ENCODE data around the gene QKI. TPM values are rescaled to one million over a fixed set of nuclear protein-coding genes. Genes with fewer than 3 reads are reported as not detected.

QKI gene
- polyA plus RNA-seq, 3 donors, result 178 to 222 (median 213) TPM

DNA sequence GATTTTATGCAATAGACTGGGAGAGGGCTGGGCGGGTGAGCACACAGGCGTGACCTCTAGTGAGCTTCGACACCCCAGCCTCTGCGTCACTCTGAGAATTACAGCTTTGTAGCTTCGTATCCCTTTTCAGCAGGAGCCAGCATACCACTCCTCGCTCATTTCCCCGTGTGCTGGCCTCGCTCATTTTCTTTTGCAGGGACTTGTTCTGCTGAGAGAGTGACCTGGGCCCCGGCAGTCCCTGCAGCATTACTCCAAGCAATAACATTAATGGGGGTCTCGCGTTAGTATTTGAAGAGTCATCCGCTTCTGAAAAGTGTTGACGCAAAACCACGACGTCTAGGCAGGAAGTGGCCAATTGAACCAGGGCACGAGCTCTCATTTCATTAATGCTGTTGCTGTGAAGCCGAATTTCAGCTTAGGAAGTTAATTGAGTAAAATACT is 193.7 kb downstream of the QKI start:
- peak in 8 of 11 donors; percentile 9 to 32 (median 19) for DNase-seq (ENCODE audit: extremely low read depth in 1 of 11, low read depth in 9 of 11, low spot score in 4 of 11)

DNA sequence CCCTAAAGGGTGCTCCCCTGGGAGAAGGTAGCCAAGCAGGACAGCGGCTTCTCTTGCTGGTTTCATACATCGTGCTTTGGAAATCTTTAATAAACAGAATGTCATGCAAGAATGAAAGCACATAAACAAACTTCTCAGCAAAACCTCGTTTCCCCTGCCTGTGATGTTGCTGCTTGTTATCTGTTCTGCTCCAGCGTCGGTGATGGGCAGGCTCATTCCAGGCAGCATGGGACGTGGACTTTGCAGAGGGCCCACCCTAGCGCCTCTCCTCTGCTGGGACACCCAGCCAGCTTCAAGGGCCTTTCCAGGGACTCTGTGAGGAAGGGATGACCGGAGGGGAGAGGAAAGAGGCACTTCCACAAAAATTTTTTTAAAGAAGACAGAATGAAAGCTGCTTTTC is 197.7 kb downstream of the QKI start:
- no peak for DNase-seq (ENCODE audit: extremely low read depth in 1 of 11, low read depth in 9 of 11, low spot score in 4 of 11)

DNA sequence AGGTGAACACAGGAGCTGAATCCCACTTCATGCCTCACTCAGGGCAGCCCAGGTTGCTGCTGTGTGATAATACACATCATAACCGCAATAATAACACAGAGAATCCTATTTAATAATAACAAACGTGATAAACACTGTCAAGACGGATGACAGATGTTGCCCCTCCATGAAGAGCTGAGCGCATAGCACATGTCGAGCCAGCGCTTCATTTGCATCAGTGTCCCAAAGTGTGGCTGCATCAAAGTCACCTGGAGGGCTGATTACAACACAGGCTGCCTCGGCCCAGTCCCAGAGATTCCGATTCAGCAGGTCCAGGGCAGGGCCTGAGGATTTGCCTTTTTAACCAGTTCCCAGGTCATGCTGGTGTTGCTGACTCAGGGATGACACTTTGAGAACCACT is 198.5 kb downstream of the QKI start:
- no peak for DNase-seq (ENCODE audit: extremely low read depth in 1 of 11, low read depth in 9 of 11, low spot score in 4 of 11)

DNA sequence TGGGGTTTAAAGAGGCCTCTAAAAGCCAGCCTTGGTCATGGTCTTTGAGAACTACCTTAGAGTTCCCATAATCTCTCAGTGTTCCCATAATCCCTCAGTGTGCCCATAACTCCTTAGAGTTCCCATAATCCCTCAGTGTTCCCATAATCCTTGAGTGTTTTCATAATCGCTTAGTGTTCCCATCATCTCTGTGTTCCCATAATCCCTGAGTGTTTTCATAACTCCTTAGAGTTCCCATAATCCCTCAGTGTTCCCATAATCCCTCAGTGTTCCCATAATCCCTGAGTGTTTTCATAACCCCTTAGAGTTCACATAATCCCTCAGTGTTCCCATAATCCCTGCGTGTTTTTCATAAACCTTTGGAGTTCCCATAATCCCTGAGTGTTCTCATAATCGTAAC is 199.2 kb downstream of the QKI start:
- DNase-seq (ENCODE audit: extremely low read depth in 1 of 11, low read depth in 9 of 11, low spot score in 4 of 11), result no peak

DNA sequence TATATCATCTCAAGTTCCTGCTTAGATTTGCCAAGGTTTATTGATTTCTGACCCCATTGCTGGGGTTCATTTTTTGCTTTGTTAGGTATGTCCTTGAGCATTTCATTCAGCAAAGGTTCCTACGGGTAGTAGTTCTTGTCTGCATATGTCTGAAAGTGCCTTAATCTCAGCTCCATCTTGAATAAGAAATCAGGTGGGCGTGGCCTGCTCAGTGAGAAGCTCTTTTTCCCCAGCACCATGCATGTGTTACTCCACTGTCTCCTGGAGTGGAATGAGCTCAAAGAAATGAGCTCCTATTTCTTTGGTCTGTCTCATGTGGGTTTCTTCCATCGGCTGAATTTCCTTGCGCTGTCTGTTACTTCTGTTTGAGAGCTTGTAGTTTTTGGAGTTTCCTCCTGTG is 201.9 kb downstream of the QKI start:
- no peak for DNase-seq (ENCODE audit: extremely low read depth in 1 of 11, low read depth in 9 of 11, low spot score in 4 of 11)

DNA sequence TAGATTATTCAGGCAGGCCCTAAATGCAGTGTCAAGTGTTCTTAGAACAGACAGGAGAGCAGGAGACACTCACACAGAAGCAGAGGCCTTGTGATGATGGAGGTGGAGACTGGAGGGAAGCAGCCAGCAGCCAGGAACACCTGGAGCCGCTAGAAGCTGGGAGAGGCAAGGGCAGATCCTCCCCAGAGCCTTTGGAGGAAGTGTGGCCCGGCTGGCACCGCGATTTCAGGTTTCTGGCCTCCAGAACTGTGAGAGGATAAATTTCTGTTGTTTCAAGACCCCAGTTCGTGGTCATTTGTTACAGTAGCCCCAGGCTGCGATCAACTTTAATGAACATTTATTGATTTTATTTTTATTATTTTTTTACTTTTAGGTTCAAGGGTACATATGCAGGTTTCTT is 203.0 kb downstream of the QKI start:
- DNase-seq (ENCODE audit: extremely low read depth in 1 of 11, low read depth in 9 of 11, low spot score in 4 of 11), result no peak

DNA sequence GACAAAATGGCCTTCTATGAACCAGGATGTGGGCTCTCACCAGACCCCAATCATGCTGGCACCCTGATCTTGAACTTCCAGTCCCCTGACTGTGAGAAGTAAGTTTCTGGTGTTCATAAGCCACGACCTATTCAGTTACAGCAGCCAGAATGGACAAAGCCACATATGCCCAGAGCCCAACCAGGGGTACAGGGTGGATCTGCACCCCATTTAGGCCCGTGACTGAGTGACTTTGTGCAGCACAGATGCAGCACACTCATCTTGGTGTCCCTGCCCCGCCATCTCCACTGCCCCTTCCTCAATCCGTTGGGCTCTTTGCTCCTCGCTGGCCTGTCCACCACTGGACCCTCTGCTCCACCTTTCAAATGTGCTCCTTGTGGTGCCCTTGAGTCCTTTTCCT is 205.6 kb downstream of the QKI start:
- no peak for DNase-seq (ENCODE audit: extremely low read depth in 1 of 11, low read depth in 9 of 11, low spot score in 4 of 11)

DNA sequence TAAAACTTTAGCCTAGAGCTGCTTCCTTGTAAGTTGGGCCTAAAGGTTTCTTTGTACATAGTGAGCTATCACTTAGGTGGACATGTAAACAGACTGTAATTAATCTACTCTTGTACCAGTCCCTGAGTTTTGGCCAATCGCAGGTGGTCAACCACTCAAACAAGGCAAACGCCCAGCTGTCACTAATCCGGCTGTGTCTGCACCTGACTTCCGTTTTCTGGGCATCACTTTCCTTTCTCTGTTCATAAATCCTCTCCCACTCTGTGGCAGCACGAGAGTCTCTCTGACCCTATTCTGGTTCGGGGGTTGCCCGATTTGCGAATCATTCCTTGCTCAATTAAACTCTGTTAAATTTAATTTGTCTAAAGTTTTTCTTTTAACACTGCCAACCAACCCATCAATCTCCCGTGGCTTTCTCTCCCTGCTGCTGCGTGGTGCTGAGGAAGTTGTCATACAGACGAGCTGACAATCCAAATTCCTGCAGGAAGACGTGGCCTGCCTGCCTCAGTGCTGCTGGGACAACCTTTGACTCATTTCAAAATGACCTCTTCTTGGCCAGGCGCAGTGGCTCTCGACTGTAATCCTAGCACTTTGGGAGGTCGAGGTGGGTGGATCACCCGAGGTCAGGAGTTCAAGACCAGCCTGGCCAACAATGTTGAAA is 206.3 kb downstream of the QKI start:
- no peak for DNase-seq (ENCODE audit: extremely low read depth in 1 of 11, low read depth in 9 of 11, low spot score in 4 of 11)

DNA sequence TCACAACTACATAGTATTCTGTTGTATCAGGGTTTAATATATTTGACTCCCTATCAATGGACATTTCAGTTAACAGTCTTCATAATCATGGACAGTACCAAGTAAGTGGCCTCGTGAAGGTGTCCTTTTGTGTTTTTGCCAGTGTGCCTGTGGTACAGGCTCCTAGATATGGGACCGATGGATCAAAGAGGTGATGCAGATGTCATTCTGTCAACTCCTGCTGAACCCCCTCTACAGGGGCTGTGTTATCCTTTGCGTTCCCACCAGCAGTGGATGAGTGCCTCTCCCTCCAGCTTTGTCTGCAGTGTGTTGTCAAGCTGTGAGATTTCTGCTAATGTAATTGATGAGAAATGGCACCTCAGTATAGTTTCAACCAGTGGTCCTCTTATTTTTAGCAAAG is 210.7 kb downstream of the QKI start:
- DNase-seq (ENCODE audit: extremely low read depth in 1 of 11, low read depth in 9 of 11, low spot score in 4 of 11), result no peak

DNA sequence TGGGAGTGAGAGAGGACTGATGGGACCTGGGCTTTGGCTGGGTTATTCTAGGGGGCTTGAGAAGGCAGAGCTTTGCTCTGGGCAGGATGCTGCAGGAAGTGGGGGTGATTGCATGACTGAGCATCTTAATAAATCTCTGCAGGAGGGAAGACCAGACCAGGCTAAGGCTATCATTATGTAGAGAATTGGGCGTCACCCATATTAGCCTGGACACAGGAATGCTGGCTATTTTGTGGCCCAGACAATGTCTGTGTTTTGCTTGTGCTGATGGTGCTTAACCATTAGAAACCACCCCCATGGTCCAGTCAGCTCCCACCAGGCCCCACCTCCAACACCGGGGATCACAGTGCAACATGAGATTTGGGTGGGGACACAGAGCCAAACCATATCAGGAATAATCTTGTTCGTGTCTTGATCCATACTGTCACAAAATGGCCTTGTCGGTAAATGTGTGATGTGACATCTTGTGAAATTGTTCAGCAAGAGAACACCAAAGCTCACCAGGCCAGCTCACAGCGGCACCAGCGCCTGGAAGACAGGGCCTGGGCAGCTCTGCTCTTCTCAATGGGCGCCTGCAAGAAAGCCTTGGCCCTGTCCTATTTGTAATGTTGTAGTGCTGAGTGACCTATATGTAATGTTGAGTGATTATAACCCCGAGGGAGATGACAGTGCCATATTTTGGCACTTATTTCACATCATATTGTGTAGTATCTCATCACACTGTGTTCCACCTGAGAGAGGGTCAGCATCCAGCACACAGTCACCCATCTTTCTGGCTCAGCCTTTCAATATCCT is 211.8 kb downstream of the QKI start:
- no peak for DNase-seq (ENCODE audit: extremely low read depth in 1 of 11, low read depth in 9 of 11, low spot score in 4 of 11)

DNA sequence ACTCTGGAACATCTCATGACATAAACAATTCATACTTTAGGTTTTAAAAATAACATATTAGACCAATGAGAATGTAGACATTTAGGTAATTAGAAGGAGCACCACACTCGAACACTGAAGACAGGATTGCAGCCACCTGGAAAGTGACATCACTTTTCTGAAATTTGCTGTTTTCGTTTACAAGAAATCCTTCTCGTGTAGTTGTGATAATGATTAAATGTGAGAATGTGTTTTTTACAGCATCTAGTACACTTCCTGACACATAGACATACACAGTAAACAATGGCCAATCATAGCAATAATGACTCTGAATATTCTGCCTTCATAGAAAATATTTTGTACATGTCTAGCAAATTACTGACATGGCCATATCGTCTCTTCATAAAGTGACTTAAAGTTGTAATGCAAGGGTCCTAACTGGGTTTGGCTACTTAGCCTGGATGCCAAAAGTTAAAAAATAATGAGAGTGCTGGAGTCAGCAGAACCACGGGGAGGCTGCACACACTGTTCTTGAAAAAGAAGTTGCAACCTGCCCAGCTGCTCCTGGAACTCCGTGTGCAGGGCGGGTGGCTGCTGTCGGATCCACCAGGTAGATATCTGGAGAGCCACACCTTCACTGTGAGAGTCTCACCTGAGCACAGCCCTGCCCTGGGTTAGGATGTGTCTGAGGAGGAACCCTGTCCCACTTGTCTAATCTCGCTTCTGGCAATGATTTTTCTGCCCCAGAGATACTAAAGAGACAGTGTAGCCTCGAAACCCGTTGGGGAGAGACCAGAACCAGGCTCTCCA is 212.9 kb downstream of the QKI start:
- no peak for DNase-seq (ENCODE audit: extremely low read depth in 1 of 11, low read depth in 9 of 11, low spot score in 4 of 11)
